NCI-H2196 (cell line): ENCODE data around the gene TRIM37.
"Not testable (repeated sequence)": the region's sequence is repeated elsewhere in the genome, so short reads cannot be mapped to it uniquely, and the experiment has no call there.

Experiments used
- DNase-seq: peaks from one replicate; lab custom pipeline; 2025; ENCODE audit not compliant: unreplicated experiment; lab: John Stamatoyannopoulos, UW

Gene TRIM37

GRCh38 chr17:58956997-58957724, 149.5 kb downstream of the TRIM37 start:
- DNase-seq = no peak

GRCh38 chr17:58954358-58954757, 152.3 kb downstream of the TRIM37 start:
- not testable (repeated sequence) for DNase-seq

GRCh38 chr17:58947824-58948223, 158.9 kb downstream of the TRIM37 start:
- DNase-seq = no peak

GRCh38 chr17:58947411-58947810, 159.3 kb downstream of the TRIM37 start:
- no peak for DNase-seq

- DNase-seq = no peak
These were observed 162.5 kb downstream of the TRIM37 start for GRCh38 chr17:58944166-58944565.

GRCh38 chr17:58936295-58936694, 170.4 kb downstream of the TRIM37 start:
- no peak for DNase-seq

- DNase-seq = no peak
These were observed 173.7 kb downstream of the TRIM37 start for GRCh38 chr17:58932956-58933355.
